Hepatocyte (in vitro differentiated cells): Measurements from ENCODE around the gene ISM1. TPM values are rescaled to one million over a fixed set of nuclear protein-coding genes. Genes with fewer than 3 reads are reported as not detected.

Source experiments
- DNase-seq: peaks from one replicate; pipeline ENCODE4 v3.0.0-alpha.2; 2016; ENCODE audit warnings: low spot score
- H2AFZ ChIP-seq: fragments of 200-600 bp; sonication (generic); 2 replicates; pipeline ENCODE4 v1.6.0; 2016; ENCODE audit warnings: antibody characterized with exemption, mild to moderate bottlenecking
- H3K27ac ChIP-seq: fragments of 200-600 bp; sonication (generic); 2 replicates; pipeline ENCODE4 v1.5.1; 2016; ENCODE audit warnings: mild to moderate bottlenecking
- H3K27me3 ChIP-seq: fragments of 200-600 bp; sonication (generic); 2 replicates; pipeline ENCODE4 v1.6.1; 2016
- H3K36me3 ChIP-seq: fragments of 200-600 bp; sonication (generic); replicated peaks from 2 replicates; pipeline ENCODE4 v1.5.1; 2016; ENCODE audit warnings: low read depth; ENCODE audit not compliant: insufficient read depth
- H3K4me1 ChIP-seq: fragments of 200-600 bp; sonication (generic); 2 replicates; pipeline ENCODE4 v1.5.1; 2016; ENCODE audit warnings: mild to moderate bottlenecking, moderate library complexity; ENCODE audit not compliant: insufficient read depth
- H3K4me2 ChIP-seq: fragments of 200-600 bp; sonication (generic); 2 replicates; pipeline ENCODE4 v1.6.0; 2016
- H3K4me3 ChIP-seq: fragments of 200-600 bp; sonication (generic); 2 replicates; pipeline ENCODE4 v1.5.1; 2016; ENCODE audit warnings: mild to moderate bottlenecking
- H3K79me2 ChIP-seq: fragments of 200-600 bp; sonication (generic); 2 replicates; pipeline ENCODE4 v1.6.0; 2017; ENCODE audit warnings: mild to moderate bottlenecking
- H3K9me2 ChIP-seq: fragments of 200-600 bp; sonication (generic); replicated peaks from 2 replicates; pipeline ENCODE4 v1.6.0; 2017; ENCODE audit warnings: mild to moderate bottlenecking; ENCODE audit not compliant: insufficient read depth
- H3K9me3 ChIP-seq: fragments of 200-600 bp; sonication (generic); 2 replicates; pipeline ENCODE4 v1.5.1; 2016; ENCODE audit warnings: low read depth, mild to moderate bottlenecking
- H4K20me1 ChIP-seq: fragments of 200-600 bp; sonication (generic); 2 replicates; pipeline ENCODE4 v1.6.0; 2016; ENCODE audit warnings: mild to moderate bottlenecking; ENCODE audit not compliant: insufficient read depth, poor library complexity, severe bottlenecking
- CTCF ChIP-seq: fragments of 200-600 bp; sonication (generic); IDR thresholded peaks from 2 replicates; pipeline ENCODE4 v1.5.1; 2016; ENCODE audit warnings: antibody characterized with exemption, mild to moderate bottlenecking; ENCODE audit not compliant: poor library complexity
- EZH2 ChIP-seq: fragments of 200-600 bp; sonication (generic); IDR thresholded peaks from 2 replicates; pipeline ENCODE4 v1.6.1; 2016; ENCODE audit warnings: antibody characterized with exemption, mild to moderate bottlenecking, borderline replicate concordance
- EZH2phosphoT487 ChIP-seq: fragments of 200-600 bp; sonication (generic); IDR thresholded peaks from one replicate; pipeline ENCODE4 v1.6.1; 2018; ENCODE audit warnings: antibody characterized with exemption, mild to moderate bottlenecking, low read depth, moderate library complexity; ENCODE audit not compliant: unreplicated experiment, severe bottlenecking
- WGBS: methylation state at CpG from one replicate; pipeline ENCODE4 v1.1.6; 2016; ENCODE audit warnings: low lambda C conversion rate; ENCODE audit errors: missing lambda C conversion rate; 5-methylcytosine and 5-hydroxymethylcytosine counted together
- polyA plus RNA-seq: library from polyadenylated mRNA; unstranded; fragments of >200 nt; fragmentation: Nextera tagmentation; extraction: Ambion mirVana; gene quantifications from 2 replicates; pipeline ENCODE4 v1.2.1, GENCODE V29; 2016
- total RNA-seq: library from RNA; depleted of rRNA; stranded (reverse); fragments of >200 nt; gene quantifications from 2 replicates; pipeline ENCODE4 v1.2.3, GENCODE V29; 2014

Gene ISM1
- total and polyA plus RNA-seq, 2 experiments from 2014 or later, result 0.76 to 1.7 TPM

- Histone ChIP-seq H3K4me3 (no peak overlapping the region), H2AFZ (no peak overlapping the region), H3K4me1 (no peaks in the 10 kb centered on the region), H3K27me3 (no peaks in the 10 kb centered on the region), H4K20me1 (no peaks in the 10 kb centered on the region), H3K27ac (peak overlapping the region; percentile 50), H3K79me2 (no peaks in the 10 kb centered on the region), H3K36me3 (no peaks in the 10 kb centered on the region), H3K4me2 (no peak overlapping the region), H3K9me3 (no peaks in the 10 kb centered on the region), H3K9me2 (no peaks in the 10 kb centered on the region)
- no peak for TF ChIP-seq EZH2phosphoT487
- TF ChIP-seq CTCF, result no peak
- TF ChIP-seq EZH2, result no peak
- WGBS, result 70% methylated on average over 7 of the region's 7 CpGs
- peak; percentile 19 for DNase-seq
Measured at GRCh38 chr20:13180986-13181889, 39.8 kb upstream of the ISM1 start.

GRCh38 chr20:13183005-13183404, 38.1 kb upstream of the ISM1 start:
- H3K9me3 ChIP-seq, result no peaks in the 10 kb centered on the region
- WGBS, result 71% methylated on average over 1 of the region's 1 CpG
- no peak overlapping the region for H3K27ac ChIP-seq
- H4K20me1 ChIP-seq, result no peaks in the 10 kb centered on the region
- DNase-seq, result no peak
- no peak overlapping the region for H3K4me2 ChIP-seq
- no peaks in the 10 kb centered on the region for H3K27me3 ChIP-seq
- no peak overlapping the region for H2AFZ ChIP-seq
- no peak for TF ChIP-seq CTCF
- no peak for TF ChIP-seq EZH2phosphoT487
- TF ChIP-seq EZH2, result no peak
- no peaks in the 10 kb centered on the region for H3K4me1 ChIP-seq
- H3K4me3 ChIP-seq, result no peak overlapping the region
- H3K36me3 ChIP-seq, result no peaks in the 10 kb centered on the region
- H3K79me2 ChIP-seq, result no peaks in the 10 kb centered on the region
- H3K9me2 ChIP-seq, result no peaks in the 10 kb centered on the region

- Histone ChIP-seq H3K9me3 (no peaks in the 10 kb centered on the region), H4K20me1 (no peaks in the 10 kb centered on the region), H3K4me1 (no peaks in the 10 kb centered on the region), H3K27me3 (no peaks in the 10 kb centered on the region), H2AFZ (no peak overlapping the region), H3K4me2 (no peak overlapping the region), H3K4me3 (no peak overlapping the region), H3K9me2 (no peaks in the 10 kb centered on the region), H3K79me2 (no peaks in the 10 kb centered on the region), H3K36me3 (no peaks in the 10 kb centered on the region), H3K27ac (no peak overlapping the region)
- TF ChIP-seq EZH2phosphoT487 (no peak), CTCF (no peak), EZH2 (no peak)
- no peak for DNase-seq
- WGBS, result 44% methylated on average over 3 of the region's 3 CpGs
Measured at GRCh38 chr20:13186043-13186774, 34.9 kb upstream of the ISM1 start.
